GM19099 (cell line): ENCODE measurements around the gene ADGRV1.

ENCODE experiments used
- POLR2A ChIP-seq: IDR thresholded peaks from 3 replicates; pipeline ENCODE4 v1.6.1; 2011; ENCODE audit warnings: low read depth; ENCODE audit not compliant: insufficient read length; ENCODE audit errors: extremely low read depth

Gene ADGRV1

GRCh38 chr5:91166059-91166807, 607.6 kb downstream of the ADGRV1 start:
- TF ChIP-seq POLR2A: no peak

DNA sequence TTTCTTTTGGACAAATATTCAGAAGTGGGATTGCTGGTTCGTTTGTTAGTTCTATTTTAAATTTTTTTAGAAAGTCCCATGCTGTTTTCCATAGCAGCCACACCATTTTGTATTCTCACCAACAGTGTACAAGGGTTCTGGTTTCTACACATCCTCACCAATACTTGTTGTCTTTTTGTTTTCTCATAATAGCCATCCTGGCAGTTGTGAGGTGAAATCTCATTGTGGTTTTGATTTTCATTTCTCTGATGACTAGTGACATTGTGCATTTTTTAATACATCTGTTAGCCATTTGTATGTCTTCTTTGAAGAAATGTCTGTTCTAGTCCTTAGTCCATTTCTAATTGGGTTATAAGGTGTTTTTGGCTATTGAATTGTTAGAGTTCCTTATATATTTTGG, 610.3 kb downstream of the ADGRV1 start:
- no peak for TF ChIP-seq POLR2A

DNA sequence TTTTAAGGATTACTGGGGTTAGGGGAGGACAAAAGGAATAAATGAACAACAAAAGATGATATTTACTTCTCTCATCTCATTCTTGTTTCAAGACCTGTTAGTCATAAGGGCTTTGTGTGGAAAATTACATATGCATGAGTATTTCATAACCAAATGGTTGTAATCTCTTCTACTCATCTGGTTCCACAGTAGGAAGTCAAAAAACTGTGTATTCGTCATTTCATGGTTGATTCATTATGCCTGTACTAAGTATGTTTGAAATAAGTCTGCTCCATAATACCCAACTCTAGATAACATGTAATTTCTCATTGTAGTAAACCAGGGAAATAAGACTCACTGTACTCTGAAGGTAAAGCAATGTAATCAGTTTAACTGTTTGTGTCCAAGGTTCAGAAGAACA, 611.7 kb downstream of the ADGRV1 start:
- TF ChIP-seq POLR2A: no peak

DNA sequence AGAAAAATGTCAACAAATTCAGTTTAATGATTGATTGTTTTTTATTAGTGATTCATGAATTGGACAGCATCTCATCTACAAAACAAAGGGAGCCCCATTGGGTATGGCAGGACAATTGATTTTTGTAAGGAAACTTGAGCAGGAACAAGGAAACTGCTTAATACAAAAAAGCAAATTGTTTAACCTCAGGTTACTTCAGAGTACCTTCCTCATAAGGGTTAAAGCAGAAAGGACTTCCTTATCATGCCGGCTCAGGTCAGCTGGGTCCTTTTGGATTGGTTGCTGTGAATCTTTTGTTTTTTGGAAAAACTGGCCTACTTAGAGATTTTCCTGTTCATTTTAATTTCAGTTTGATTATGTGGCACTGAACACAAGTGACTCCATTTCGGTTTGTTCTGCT, 612.7 kb downstream of the ADGRV1 start:
- no peak for TF ChIP-seq POLR2A

DNA sequence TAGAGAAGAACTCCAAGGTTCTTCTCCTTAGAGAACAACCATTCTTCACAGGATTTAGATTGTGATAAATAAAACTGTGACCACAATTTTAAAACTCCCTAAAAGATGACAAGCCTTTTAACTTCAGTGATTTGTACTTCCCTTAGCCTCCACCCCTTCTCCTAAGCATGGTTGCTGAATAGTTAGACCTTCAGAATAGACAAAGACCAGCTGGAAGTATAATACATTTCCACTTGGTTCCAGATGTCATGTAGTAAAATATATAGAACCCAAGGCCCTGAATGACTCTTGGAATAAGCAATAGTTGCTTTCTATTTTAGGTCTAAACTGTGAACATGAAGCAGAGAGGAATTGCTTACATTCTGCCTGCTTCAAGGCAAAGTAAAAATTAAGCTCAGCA, 615.8 kb downstream of the ADGRV1 start:
- no peak for TF ChIP-seq POLR2A

DNA sequence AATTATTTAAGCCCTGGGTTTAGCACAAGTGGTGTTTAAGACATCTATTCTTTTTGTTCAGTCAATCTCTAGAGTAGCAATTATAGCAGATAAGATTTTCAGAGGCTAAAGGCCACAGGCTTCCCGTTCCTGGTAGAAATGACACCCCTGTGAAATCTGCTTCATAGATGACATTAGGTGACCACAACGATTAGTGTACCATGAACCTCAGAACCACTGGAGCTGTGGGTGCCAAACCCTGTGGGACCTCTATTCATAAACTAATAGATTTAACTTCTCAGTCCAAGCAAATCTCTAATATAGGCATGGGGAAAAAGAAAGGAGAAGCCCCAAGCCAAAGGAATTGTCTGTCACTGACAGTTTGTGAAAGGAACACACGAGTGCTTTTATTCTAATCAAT, 617.1 kb downstream of the ADGRV1 start:
- TF ChIP-seq POLR2A: no peak

DNA sequence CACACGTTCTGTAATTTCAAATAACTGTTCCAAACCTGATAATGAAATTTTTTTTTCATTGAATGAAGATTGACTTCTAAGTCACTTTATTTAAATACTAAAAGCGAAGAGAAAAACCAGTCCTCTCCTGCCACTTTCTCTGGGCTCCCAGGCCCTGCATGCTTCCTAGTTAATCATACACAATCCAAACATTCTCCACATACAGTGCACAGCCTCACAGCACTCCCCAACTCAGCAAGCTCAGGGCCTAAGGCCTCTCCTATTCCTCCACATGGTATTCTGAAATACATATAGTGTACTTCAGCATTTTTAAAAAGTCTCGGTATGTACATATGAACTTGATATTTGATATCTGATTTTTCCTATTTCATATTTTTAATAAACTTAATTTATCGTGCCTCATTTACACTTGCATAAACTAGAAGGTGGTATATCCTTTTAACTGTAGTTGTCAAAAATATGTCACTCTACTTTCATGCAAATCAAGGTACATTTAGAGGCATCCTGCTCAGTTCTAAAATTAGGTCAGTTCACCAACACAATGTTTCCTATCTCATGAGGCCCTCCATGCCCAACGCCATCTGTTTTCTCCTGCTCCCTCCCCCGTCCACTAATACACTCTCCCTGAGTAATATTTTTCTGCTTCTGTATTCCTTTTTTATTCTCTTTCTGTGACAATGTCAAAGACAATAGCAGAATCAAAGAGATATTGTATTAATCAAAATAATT, 617.9 kb downstream of the ADGRV1 start:
- TF ChIP-seq POLR2A: no peak

GRCh38 chr5:91177085-91177484, 618.5 kb downstream of the ADGRV1 start:
- TF ChIP-seq POLR2A: no peak

- no peak for TF ChIP-seq POLR2A
Observed at GRCh38 chr5:91177639-91178038, 619.0 kb downstream of the ADGRV1 start.

DNA sequence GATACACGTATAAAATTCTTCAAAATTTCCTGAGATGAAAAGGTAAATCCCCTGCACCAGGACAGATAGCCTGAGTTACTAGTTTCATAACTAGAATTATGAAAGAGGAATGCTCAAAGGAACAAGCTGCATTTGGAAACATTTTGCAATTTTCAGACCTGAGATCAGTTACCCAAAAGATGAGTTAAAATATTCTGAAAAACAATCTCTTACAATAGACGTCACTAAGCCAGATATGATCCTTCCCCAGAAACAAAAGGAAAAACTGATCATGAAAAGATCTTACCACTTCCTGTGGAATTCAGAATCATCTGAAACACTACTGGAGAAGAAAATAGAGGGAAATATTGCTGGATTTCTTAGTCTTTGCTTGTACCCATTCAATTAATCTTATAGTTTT, 619.9 kb downstream of the ADGRV1 start:
- no peak for TF ChIP-seq POLR2A

DNA sequence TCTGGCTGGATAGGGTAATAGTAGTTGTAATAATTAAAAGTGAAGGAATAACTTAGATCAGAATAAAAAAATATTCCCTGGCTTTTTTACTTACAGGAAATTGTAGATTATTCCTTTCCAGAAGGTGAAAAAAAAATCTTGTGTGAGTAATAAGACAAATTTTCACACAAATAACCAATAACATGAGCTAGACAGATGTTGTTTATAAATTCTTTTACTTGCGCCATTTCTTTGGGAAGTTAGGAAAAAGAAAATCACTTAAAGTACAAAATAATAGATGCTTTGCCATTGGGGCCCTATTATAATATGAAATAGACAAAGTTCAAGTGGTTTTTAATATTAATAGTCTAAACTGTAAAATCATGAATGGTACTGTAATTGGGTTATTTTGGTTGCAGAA, 620.4 kb downstream of the ADGRV1 start:
- TF ChIP-seq POLR2A: no peak

DNA sequence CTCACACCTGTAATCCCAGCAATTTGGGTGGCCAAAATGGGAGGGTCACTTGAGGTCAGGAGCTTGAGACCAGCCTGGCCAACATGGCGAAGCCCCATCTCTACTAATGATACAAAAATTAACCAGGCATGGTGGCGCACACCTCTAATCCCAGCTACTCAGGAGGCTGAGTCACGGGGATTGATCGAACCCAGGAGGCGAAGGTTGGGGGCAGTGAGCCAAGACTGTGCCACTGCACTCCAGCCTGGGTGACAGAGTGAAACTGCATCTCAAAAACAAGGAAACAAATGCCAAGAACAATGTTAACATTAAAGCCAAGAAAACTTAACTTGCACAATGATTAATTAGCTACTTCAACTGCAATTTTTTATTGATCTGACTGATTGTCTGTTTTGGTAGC, 621.9 kb downstream of the ADGRV1 start:
- no peak for TF ChIP-seq POLR2A

DNA sequence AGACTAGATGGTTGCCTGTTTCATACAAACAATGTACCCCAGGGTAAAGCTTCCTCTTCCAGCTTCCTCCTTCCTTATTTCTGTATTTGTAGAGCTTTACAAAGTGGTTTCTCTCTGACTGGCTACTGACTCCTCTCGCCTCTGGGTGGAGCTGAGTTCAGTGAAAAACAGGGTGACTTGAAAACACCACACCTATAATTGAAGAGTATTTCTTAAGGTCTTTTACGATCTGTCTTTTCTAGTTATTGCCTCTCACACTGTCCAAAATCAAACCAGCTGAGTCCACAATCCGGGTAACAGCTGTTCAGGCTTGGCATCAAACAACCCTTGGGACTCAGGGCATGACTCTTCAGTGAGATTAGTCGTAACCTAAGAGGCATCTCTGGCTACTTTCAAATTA, 624.2 kb downstream of the ADGRV1 start:
- no peak for TF ChIP-seq POLR2A

GRCh38 chr5:91183743-91184142, 625.1 kb downstream of the ADGRV1 start:
- TF ChIP-seq POLR2A: no peak

- TF ChIP-seq POLR2A: no peak
Observed at GRCh38 chr5:91186101-91186500, 627.5 kb downstream of the ADGRV1 start.

DNA sequence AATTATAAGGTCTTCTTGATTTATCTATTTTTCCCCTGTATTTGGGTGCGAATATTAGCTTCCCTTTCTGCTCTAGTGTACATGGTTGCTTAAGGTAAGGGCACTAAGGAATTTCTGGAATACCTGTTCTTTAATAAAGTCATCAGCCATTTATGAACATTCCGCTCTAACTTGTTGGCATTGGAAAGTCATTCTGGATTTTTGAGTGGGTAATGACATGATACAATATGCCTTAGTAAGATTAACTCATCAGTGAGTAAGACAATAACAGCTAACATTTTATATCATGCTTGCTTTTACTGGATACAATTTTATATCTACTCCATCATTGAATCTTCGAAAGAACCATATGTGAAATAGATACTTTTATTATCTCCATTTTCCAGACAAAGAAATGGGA, 628.4 kb downstream of the ADGRV1 start:
- TF ChIP-seq POLR2A: no peak
